Fibroblast of upper back skin (primary cell): ENCODE results near the gene PRKG1.

ENCODE experiments used
- DNase-seq: peaks from one replicate; pipeline ENCODE4 v3.0.0-alpha.2; 2013

The PRKG1 gene

DNA sequence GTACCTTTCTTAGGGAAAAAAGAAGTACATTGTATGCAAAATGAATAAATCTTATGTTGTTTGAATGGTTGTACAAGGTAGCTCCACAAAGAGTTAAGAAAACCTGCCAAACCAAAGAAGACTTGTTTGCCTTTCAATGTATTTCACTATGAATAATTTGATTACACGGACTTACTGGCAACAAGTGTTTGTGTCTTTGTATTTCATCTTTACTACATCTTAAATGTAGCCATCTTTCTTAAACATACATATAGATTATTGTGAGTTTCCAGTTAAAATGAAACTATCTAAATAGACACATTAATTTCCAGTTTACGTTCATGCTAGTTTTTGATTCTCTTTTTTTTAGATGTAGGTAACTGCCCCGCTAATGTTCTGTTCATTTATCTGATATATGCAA lies 2.8 kb downstream of the PRKG1 start:
- no peak for DNase-seq

DNA sequence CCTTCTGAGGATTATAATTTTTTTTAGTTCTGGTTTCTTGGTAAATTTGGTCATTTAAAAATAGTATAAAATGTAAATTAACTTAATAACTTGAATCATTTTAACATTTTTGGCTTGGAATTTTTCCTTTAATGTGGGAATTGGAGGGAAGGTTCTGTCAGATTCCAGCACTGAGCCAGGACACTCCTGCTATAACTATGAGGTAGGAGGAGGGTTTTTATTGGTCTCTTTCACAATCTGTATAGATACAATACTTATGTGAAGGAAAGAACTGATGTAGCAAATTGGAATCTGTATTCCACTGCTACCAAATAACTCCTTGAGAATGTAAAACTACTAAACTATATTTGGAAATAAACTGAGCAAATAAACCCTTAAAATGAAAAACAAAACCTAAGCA lies 3.2 kb downstream of the PRKG1 start:
- DNase-seq: no peak

DNA sequence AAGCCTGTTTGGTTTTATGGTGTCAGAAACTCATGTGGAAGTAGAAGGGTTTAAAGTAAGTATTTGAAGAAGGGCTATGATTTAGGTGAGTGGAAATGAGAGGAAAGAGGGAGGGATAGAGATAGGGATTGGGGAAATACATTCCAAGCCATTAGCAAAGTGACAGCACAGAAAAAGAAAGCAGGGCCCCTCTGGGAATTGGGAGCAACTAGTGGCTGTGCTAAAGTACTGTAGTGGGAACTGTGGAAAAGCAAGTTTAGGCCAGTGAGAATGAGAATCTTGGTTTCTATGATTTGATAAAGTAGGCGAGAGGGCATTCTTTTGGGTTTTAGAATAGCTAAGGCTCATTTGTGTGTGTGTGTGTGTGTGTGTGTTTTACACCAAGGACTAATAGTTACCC lies 5.0 kb downstream of the PRKG1 start:
- no peak for DNase-seq

DNA sequence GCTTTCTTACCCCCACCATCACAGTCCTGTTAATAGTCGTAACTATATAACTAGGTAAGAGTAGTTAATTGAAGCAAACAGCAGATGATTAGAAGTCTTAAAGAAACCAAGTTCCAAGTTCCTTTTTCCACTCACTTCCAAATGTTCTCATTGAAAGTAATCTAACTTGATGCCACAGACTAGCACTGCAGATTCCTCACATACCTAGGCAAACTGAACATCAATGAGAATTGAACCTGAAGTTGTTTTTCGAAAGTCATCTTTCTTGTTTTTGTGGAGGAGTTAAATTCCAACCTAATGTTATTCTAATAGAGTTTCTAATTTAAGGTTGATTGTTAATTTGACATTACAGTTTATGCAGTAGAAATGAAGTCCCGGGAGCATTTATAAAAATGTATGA lies 5.5 kb downstream of the PRKG1 start:
- no peak for DNase-seq

DNA sequence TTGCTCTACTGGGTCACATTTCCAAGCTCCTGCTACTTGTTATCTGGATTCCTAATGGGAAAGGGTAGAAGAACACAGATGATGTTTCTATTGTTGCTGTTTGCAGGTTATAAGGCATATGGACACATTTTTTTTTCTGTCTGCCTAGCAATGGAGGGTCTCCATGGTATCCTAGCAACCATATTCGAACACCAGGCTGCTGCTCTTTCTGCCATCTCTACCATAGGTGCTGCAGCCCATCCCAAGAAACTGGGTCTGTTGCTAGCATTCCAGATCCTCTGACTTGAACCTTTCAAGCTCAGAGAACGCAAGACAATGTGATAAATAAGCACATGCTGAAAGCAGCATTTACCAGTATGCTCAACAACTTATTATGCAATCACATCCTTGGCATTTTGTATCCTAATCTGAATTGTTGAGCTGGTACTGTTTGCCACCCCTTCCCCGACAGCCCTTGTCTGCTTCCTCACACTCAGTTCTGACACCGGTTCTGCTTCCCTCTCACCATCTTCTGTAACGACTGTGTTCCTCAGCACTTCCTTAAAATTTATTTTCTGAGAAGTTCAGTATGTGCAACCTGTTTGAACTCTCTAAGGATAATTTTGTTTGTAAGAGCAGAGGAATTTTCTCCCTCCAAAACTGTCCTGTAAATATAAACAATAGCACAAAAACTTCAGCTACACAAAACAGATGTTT lies 6.2 kb downstream of the PRKG1 start:
- DNase-seq: no peak

DNA sequence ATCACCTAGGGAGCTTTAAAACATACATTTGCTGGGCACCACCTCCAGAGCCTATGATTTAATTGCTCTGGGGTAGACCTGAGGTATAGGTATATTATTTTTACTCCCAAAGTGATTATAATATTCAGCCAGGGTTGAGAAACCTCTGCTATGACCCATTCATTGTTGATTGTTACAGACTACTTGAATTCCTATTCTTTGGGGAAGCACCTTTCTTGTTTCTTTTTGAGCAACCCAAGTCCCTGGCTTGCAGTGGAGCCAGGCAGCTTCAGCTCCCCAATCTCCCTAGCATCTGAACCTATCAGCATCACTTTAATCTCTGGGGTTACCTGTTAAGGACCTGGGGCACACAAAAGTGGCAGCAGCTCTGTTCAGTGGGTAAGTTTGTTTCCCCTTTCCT lies 8.6 kb downstream of the PRKG1 start:
- DNase-seq: no peak

DNA sequence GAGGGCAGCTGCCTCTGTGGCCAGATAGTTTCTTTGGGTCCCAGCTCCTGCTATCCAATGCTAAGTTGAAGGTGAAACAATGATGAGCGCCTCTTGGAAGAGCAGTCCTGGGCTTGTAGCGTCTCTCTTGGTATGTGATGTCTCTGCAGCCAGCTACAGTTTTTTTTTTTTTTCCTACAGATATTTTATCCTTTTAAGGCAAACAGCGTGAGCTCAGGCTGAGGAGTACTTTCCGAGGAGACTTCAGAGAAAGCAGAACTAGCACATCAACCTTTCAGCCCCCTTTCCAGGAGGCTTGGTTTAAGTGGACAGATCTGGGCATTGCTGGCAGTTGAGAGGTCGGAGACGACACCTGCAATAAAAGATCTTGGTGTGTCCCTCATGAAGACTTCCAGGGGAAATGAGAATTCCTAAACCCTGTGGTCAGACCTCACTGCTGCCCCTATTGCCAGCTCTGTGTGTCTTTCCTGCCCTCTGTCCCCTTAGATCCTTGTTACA lies 9.1 kb downstream of the PRKG1 start:
- DNase-seq: peak; percentile 51

DNA sequence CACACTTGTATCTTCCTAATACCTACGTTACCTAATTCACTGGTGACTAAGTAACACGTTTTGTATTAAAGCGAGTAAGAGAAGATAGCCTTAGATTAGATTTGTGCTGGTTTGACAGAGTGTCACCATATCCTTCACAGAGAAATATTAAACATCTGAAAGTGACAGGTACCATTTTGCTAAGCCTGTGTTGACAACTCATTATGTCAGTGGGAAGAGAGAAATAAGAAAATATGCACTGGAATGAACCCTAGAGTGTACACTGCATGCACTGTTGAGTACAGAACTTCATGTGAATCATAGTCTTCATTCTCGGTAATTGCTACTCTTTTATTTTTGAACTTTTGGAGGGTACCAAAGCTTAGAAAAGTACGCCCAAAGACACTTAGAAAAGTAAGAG lies 10.9 kb downstream of the PRKG1 start:
- DNase-seq: no peak

DNA sequence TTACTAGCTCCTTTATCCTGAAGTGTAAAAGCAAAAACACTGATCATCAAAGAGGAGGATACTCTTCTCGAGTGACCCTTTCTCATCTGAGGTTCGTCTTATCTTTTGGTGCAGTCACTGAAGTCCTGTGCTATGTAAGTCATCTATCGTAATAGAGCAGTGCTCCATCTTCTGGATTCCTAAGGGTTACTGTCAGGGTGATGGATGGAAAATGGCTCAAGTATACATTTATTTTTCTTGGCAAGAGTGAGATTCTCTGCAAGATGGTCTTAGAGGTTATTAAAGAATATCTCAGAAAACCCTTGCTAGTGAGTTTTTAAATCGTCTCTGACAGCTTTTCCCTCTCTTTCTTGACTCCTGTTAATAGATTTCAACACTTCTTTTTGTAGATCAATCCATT lies 12.4 kb downstream of the PRKG1 start:
- peak; percentile 52 for DNase-seq

DNA sequence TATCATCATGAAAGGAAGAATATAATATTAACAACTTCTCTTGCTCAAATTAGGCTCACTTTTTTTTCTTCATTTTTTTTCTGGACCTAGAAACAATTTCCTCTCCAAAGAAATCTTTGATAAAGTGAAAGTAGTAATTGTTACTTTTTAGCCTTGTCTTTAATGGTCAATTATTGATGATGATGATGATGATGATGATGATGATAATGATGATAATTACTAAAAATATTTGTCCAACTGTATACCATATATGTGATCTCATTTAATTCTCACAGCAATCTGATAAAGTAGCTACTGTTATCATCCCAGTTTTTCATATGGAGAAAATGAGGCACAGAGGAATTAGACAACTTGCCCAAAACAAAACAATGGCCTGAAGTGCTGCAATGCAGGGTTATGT lies 12.8 kb downstream of the PRKG1 start:
- DNase-seq: no peak

DNA sequence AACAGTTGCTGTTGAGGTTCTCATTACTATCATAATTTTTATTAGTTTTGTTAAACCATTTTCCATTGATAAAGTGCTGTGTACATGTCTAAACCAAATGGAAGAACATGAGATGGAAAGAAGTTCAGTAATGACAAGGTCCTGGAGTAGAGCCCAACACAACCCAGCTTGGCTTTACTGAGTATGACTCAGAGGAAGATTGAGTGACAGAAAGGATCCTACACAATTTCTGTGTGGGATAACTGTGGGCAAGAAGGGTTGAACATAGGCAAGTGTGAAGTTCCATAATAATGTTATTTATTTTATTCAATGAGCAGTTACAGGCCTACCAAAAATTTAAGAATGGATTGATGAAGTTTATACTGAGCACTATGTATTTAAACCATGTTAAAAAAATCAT lies 15.9 kb downstream of the PRKG1 start:
- peak; percentile 52 for DNase-seq

DNA sequence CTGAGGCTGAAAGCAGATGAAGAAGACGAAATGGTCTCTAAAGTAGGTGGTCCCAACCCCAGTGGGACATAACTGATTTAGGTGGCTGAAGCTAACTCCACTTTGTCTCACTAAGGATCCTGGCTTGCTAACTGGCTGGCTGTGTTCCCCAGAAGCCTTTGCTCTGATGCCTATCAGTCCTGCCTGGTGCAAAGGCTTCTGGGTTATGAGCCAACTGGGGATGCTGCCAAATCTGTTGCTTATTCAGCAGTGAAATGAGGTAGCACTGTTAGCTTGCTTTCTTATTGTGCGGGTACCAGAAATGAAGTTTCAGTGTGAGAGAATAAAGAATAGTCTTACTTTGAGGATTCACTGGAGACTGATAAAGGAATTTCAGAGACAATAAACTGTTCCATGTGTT lies 18.1 kb downstream of the PRKG1 start:
- DNase-seq: peak; percentile 60

DNA sequence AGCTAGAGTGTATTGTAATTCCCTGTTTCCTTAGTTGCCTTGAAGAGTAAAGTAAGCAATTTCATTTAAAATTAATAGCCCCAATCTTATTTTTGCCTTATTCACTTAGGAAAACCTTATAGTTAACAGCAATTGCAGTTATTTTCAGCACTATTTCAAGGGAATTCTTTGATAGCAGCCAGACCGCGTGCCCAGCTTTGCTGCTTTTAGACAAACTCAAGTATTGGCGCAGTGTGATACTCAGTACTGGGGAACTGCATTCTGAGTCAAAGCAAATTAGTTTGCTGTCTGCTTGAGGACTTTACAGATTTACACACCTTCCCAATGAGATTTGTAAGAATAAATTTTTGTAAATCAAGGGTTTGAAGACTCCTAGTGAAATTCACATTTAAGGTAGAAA lies 21.2 kb downstream of the PRKG1 start:
- no peak for DNase-seq

DNA sequence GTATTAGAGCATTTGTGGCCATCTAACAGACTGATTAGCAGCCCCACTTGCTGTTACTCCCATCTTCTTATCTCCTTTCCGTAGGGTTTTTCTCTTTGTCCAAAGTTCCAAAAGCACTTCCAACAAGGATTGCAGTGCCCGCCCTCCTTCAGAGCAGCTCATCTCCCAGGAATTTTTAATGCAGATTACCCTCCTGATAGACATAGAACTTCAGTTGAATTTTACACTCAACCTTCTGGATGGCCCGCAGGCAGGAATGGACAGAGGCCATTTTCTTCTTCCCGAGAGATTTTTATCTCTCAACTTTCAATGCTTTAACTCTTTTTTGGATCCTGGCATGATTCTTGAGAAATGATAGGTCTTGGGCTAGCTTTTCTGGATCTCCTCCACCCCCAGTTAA lies 23.3 kb downstream of the PRKG1 start:
- DNase-seq: no peak

DNA sequence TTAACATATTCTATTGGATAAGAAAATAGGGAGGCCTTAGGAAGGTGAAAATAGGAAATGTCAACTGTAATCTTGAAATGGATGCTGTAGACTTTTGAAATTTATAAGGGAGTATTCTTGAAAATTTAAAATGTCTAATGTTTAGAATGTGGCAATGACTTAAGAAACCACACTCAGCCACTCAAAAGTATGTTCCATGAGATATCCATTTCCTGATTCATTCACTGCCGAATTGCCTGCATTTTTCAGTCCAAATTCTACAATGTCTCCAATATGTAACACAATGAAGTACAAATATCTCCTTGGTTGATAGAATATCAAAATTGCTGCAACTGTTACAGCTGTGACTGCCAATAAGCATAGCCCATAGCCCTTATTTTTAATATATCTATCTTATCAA lies 25.9 kb downstream of the PRKG1 start:
- peak; percentile 29 for DNase-seq

DNA sequence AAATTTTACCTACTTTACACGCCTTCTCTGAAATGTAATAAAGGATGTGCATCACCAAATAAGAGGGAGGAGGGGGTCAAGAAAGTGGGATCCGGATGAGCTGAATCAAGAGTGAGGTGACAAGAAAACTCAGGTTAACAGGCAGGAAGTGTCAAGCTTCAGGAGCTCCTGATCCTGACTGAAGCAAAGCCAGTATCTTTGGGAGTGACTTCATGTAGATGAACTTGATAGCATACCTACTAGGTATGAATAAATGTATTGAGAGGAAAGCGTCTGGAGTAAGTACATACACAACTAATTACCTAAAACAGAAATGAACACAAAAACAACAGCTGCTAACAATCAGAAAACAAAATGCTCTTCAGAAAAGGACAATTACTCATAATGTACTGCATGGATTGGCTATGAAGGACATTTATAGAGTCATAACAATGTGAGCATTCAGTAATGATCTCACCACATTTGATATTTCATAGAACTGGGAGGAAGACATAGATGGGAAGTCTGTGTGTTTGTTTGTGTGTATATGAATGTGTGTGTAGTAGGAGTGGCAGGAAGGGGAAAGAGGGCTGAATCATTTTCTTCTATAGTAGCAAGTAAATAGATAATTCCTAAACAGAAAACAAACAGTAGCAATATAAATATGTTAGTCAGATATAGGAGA lies 29.4 kb downstream of the PRKG1 start:
- no peak for DNase-seq

DNA sequence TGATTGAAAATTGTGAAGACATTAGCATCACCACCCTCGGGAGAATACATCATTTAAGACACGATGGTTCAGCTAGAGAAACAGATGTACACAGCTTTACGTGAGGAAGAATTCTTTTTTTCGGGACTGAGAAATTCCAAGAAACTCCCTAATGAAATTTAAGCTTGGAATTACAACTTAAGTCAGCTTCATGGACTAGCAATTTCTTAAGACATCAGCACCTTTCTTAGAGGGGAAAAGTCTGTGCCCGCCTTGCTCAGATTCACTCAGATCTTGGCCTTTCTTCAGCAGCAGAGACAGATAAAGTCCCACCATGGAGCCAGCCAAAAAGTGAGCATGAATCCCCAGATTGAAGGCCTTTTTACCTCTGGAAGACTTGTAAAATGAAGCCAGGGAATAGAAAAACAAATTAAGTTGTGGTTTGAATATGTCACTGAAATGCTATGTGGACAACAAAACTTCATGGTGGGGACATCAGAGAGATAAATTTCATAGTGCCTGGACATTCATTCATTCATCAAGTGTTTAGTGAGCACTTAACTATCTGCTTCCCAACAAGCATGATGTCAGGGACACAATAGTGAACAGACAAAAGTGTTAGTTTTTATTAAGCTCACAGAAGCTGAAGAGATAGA lies 32.1 kb downstream of the PRKG1 start:
- DNase-seq: no peak

DNA sequence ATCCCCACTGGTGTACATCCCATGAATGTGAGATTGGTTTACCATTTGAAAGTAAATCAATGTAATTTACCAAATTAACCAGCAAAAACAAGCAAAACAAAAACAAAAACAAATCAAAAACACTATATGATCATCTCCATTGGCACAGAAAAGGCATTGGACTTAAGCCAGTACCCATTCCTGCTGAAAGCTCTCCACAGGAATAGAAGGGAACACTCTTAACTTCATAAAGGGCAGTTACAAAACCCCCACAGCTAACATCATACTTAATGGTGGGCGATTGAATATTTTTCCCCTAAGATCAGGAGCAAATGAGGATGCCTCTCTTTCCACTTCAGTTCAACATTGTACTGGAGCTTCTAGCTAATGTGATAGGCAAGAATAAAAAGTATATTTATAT lies 34.1 kb downstream of the PRKG1 start:
- DNase-seq: no peak

DNA sequence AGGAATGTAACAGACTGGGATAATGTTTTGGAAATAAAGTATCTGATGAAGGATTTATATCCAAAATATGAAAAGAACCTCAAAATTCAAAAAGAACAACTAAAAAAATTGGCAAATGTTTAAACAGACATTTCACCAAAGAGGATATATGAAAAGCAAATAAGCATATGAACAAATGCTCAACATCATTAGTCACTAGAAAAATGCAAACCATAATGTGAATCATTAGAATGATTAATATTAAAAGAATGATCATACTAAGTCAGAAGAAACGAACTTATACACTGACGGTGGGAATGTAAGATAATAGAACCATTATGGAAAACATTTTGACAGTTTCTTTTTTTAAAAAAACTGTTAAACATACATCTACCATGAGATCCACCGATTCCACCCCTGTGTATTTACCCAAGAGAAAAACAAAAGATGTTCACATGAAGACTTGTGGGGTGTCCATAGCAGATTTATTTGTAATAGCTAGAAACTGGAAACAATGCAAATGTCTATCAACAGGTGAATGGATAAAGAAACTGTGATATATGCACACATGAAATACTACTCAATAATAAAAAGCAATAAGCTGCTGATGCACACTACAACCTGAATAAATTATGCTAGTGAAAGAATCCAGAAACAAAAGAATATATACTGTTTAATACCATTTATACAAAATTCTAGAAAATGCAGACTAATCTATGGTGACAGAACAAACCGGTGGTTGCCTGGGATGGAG lies 35.7 kb downstream of the PRKG1 start:
- peak; percentile 86 for DNase-seq

DNA sequence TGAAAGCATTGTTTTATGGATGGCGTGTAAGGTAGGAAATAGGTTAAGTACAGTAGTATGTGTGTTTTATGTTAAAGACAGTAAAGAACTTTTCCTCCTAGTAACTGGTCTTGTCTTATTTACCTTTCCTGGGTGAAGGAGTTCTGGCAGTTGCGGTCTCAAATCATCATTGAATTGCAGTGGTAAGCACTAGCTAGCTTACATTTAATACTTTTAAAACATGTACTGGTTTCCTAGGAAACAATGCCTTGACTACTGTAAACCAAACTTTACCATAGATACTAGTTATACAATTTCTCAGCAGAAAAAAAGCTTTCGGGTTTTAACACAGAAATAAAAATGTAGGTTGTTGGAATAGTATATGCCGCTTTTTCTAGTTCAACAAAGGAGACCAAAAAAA lies 37.7 kb downstream of the PRKG1 start:
- no peak for DNase-seq

DNA sequence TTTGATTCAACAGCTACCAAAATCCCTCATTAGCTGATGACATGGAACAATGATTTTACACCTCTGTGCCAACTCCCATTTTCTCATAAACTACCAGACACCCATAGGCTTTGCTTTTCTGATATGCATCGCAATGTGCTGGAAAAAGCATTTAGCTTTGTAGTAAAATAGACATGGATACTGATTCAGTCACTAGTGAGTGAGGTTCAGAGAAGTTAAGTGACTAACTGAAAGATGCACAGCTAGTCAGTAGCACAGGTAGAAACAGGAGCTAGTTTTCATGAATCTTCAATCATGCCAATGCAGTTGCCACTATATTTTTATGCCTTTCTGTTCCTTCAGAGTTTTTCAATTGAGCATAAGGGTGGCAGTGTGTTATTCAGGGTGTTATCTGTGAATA lies 38.7 kb downstream of the PRKG1 start:
- DNase-seq: no peak

DNA sequence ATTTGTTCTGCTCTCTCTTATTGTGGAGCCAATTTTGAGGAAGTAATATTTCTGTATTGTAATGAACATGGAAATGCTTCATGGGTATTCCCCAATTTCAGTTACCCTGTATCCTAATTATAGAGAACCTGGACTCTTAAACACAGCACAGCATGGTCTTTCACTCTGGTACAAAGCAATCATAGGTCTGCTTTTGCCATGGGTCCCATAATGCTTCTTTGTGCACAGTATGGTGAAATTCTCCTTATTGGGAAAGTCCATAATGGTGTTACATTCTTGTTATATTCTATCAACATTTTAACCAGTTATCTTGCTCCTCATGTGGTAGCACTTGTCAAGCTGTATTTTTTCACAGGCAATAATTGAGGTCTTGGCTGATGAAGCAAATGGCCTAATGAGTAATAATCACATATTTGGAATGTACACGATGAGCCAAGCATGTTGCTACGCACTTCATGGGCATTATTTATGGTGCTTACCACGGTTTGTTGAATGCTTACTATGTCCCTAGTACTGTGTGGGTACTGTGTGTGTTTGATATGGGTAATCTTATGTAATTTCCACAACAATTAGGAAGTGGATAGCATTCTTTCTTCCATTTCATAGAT lies 42.9 kb downstream of the PRKG1 start:
- DNase-seq: peak; percentile 23

DNA sequence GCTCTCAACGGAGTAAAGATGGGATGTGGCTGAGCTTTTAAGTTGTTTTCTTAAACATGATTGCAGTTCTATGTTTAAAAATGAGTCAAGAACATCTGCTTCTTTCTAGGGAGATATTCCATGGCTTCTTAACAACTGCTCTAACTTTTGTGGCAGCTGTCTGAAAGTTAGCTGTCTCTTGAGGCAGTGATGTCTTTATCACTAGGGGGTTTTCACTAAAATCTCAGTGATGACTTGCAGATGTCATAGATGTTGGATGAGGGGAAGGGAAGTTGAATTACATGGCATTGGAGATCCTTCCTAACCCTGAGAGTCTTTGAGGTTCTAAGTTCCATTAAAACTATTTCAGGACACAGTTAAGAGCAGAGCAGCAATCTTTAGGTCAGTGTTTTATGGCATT lies 43.5 kb downstream of the PRKG1 start:
- DNase-seq: peak; percentile 58
